AG04449 (cell line): Measurements from ENCODE around the gene THEMIS.

Experiments
- CTCF ChIA-PET: fragments of 350-600 bp; formaldehyde crosslinking; extraction: SDS; loops from one replicate; lab custom pipeline; 2021; ENCODE audit warnings: antibody characterized with exemption; lab: Yijun Ruan, JAX
- POLR2A ChIA-PET: fragments of 400-600, 350-600 bp; formaldehyde crosslinking; extraction: SDS; loops from one replicate; lab custom pipeline; 2020; ENCODE audit warnings: antibody characterized with exemption, inconsistent platforms; lab: Yijun Ruan, JAX
- DNase-seq: peaks from one replicate; pipeline ENCODE4 v3.0.0-alpha.2; 2010; ENCODE audit warnings: low read depth, low spot score
- H3K4me3 ChIP-seq: 2 replicates; pipeline ENCODE4 v1.5.1; 2011; ENCODE audit warnings: low read depth, mild to moderate bottlenecking, control low read depth, low read length
- CTCF ChIP-seq: IDR thresholded peaks from one replicate; pipeline ENCODE4 v1.5.1; 2011; ENCODE audit warnings: mild to moderate bottlenecking, moderate library complexity, low read length, control low read depth, inconsistent platforms; ENCODE audit not compliant: insufficient read depth; ENCODE audit errors: missing control alignments

Gene THEMIS

GRCh38 chr6:127860723-127861122 is 40.1 kb downstream of the THEMIS start:
- ChIA-PET POLR2A (no interaction called here), CTCF (interaction anchor here (0.6 to 2.3 kb wide), 2 partner anchors 30 to 124 kb away, joined by 3 to 6 read pairs; no protein-coding TSS in a partner anchor)
- H3K4me3 ChIP-seq, result no peak overlapping the region
- no peak for TF ChIP-seq CTCF
- DNase-seq, result no peak

GRCh38 chr6:127859956-127860355 is 40.9 kb downstream of the THEMIS start:
- ChIA-PET POLR2A (no interaction called here), CTCF (interaction anchor here (0.6 to 2.3 kb wide), 2 partner anchors 31 to 123 kb away, joined by 3 to 6 read pairs; no protein-coding TSS in a partner anchor)
- H3K4me3 ChIP-seq, result no peak overlapping the region
- no peak for TF ChIP-seq CTCF
- DNase-seq, result no peak

- no peak for TF ChIP-seq CTCF
- H3K4me3 ChIP-seq, result no peak overlapping the region
- ChIA-PET POLR2A (no interaction called here), CTCF (interaction anchor here (0.6 to 2.3 kb wide), 2 partner anchors 122 to 1930 kb away, joined by 3 to 6 read pairs; no protein-coding TSS in a partner anchor)
- no peak for DNase-seq
Observed at GRCh38 chr6:127858727-127859391, 42.0 kb downstream of the THEMIS start.

- no peak for TF ChIP-seq CTCF
- POLR2A ChIA-PET, result no interaction called here
- CTCF ChIA-PET, result no interaction called here
- no peak overlapping the region for H3K4me3 ChIP-seq
- DNase-seq, result no peak
Observed at GRCh38 chr6:127857051-127857637, 43.7 kb downstream of the THEMIS start.

- ChIA-PET CTCF (interaction anchor here (0.7 to 3.9 kb wide), 33 partner anchors 8 to 877 kb away, joined by 3 to 31 read pairs (median 4); partner anchors contain the start of gene PTPRK), POLR2A (no interaction called here)
- TF ChIP-seq CTCF, result peak; percentile 39
- no peak overlapping the region for H3K4me3 ChIP-seq
- no peak for DNase-seq
Observed at GRCh38 chr6:127855542-127856159, 45.2 kb downstream of the THEMIS start.

GRCh38 chr6:127854009-127854408 is 46.8 kb downstream of the THEMIS start:
- no peak overlapping the region for H3K4me3 ChIP-seq
- POLR2A ChIA-PET, result interaction anchor here (0.6 kb wide), 1 partner anchor 234 kb away, joined by 3 read pairs; no protein-coding TSS in a partner anchor
- no peak for DNase-seq
- CTCF ChIA-PET, result interaction anchor here (1.0 to 3.9 kb wide), 8 partner anchors 8 to 877 kb away, joined by 3 to 31 read pairs (median 4); partner anchors contain the start of gene PTPRK
- no peak for TF ChIP-seq CTCF
